DMS 273 (cell line): Measurements from ENCODE around the gene ZBTB21.
"Not testable (repeated sequence)": the region's sequence is repeated elsewhere in the genome, so short reads cannot be mapped to it uniquely, and the experiment has no call there.

Experiments
- DNase-seq: peaks from one replicate; lab custom pipeline; 2025; ENCODE audit not compliant: unreplicated experiment; lab: John Stamatoyannopoulos, UW

Gene ZBTB21

GRCh38 chr21:41971891-41972290 is 38.3 kb downstream of the ZBTB21 start:
- no peak for DNase-seq

- no peak for DNase-seq
These were observed 39.2 kb downstream of the ZBTB21 start for GRCh38 chr21:41970751-41971653.

- no peak for DNase-seq
These were observed 40.1 kb downstream of the ZBTB21 start for GRCh38 chr21:41970106-41970391.

GRCh38 chr21:41967708-41968107 is 42.5 kb downstream of the ZBTB21 start:
- no peak for DNase-seq

GRCh38 chr21:41966872-41967621 is 43.1 kb downstream of the ZBTB21 start:
- DNase-seq, result peak; percentile 44

GRCh38 chr21:41966041-41966833 is 43.9 kb downstream of the ZBTB21 start:
- DNase-seq, result no peak

GRCh38 chr21:41965461-41966013 is 44.6 kb downstream of the ZBTB21 start:
- no peak for DNase-seq

GRCh38 chr21:41965045-41965444 is 45.1 kb downstream of the ZBTB21 start:
- DNase-seq, result no peak

- no peak for DNase-seq
These were observed 46.0 kb downstream of the ZBTB21 start for GRCh38 chr21:41964171-41964570.

GRCh38 chr21:41962425-41962966 is 47.7 kb downstream of the ZBTB21 start:
- DNase-seq, result no peak

GRCh38 chr21:41961753-41962152 is 48.4 kb downstream of the ZBTB21 start:
- no peak for DNase-seq

GRCh38 chr21:41961282-41961701 is 48.9 kb downstream of the ZBTB21 start:
- DNase-seq, result no peak

- no peak for DNase-seq
These were observed 49.8 kb downstream of the ZBTB21 start for GRCh38 chr21:41960386-41960785.

GRCh38 chr21:41959697-41960096 is 50.5 kb downstream of the ZBTB21 start:
- not testable (repeated sequence) for DNase-seq

GRCh38 chr21:41958886-41959563 is 51.1 kb downstream of the ZBTB21 start:
- peak; percentile 70 for DNase-seq

- DNase-seq, result peak; percentile 96
These were observed 52.0 kb downstream of the ZBTB21 start for GRCh38 chr21:41957991-41958766.

- DNase-seq, result peak; percentile 64
These were observed 53.0 kb downstream of the ZBTB21 start for GRCh38 chr21:41956926-41957729.

GRCh38 chr21:41955516-41955915 is 54.6 kb downstream of the ZBTB21 start:
- DNase-seq, result no peak
